ENCODE measurements around the gene RASSF4.

Gene RASSF4

DNA sequence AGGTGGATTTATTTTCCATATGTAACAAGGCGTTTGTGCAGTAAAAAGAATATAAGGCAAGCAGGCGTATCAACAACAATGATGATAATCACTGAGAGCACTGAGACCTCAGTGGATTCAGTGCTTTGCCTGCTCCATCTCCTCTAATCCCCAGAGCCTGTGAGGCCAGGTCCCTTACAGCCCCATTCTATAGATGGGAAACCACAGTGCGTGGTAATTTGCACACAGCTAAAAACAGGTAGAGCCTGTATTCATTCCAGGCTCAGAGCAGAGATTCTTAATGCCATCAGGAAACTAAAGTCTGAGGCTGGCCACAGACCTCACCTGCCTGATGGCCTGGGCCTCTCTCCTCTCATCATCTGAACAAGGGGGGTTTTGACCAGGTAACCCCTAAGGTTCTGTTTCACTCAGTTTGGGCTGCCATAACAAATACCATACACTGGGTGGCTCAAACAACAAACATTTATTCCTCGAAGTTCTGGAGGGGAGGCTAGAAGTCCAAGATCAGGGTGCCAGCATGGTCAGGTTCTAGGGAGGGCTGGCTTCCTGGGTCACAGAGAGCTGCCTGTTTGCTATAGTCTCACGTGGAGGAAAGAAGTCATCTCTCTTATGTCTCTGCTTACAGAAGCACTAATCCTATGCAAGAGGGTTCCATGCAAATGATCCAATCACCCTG, 10.3 kb upstream of the RASSF4 start:
- DNase-seq: no peak

DNA sequence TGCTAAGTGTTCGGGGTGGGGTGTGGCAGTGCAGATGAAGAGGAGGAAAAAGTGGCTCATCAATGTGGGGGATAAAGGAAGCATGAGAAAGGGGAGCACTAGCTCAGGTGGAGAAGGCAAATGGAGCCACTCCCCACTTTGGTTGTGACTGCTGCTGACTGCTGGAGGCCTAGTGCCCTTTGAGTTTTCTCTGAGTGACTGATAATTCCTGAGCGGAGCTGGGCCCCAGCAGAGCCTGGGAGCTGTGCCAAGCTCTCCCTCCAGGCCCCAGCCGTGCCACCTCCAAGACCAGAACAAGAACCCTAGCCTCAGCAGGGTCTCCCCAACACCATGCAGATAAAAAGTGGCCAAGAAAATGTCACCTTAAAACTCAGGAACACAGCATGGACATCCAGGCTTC, 9.7 kb upstream of the RASSF4 start:
- DNase-seq: no peak

DNA sequence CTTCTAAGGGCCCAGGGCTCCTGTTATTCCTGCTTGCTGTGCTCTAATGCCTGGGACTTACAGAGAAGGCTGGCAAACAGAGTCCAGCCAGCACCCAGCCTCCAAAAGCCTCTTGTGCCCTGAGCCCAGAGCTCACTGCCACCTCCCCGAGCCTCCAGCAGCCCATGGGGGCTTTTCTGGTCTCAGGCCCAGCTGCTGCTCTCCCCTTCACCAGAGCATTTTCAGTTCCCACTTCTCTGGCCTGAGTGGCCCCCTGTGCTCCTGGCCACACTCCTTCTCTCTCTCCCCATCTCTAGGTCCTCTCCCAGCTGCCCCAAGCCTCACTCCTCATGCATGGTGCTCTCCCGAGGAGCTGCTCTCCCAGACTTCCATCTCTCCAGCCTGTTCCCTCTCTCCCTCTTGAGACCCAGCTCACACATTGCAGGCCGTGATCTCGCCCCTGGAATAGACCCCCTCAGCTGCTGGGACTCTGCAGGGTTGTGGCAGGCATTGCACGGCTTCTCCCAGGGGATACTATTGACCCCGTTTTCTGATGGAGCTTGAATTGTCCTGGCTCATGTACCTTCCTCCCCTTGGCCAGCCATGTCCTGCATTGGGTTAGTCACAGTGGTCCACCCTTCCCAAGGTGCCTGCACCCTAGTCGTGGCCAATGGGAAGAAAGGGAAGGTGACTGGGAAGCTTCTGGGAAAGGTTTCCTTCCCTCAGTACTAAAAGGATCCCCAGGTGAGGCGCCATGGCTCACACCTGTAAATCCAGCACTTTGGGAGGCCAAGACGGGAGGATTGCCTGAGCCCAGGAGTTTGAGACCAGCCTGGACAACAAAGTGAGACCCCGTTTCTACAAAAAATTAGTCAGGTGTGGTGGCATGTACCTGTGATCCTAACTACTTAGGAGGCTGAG, 9.0 kb upstream of the RASSF4 start:
- no peak for DNase-seq

DNA sequence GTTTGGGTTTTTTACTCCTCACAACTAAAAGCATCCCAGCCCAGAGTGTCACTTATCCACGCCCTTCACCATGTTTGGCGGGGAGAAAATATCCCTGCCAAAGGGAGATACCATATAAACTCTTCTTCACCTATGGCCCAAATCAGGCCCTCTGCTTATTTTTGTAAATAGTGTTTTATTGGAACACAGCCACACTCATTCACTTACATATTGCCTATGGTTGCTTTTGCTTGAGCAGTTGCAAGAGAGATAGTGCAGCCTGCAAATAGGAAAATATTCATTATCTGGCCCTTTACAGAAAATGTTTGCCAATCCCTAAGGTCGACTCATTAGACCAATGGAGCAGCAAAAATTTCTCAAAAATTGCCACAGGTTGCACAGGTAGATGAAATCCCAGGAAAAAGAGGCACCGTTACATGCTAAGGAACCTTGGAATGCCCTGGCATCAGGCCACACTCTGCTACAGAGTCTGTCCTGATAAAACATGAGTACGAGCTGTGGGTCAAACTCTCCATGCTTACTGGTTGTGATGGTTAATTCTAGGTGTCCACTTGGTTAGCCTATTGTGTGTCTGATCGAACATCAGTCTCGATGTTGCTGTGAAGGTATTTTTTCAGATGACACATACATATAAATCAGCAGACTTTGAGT, 7.9 kb upstream of the RASSF4 start:
- DNase-seq: no peak

DNA sequence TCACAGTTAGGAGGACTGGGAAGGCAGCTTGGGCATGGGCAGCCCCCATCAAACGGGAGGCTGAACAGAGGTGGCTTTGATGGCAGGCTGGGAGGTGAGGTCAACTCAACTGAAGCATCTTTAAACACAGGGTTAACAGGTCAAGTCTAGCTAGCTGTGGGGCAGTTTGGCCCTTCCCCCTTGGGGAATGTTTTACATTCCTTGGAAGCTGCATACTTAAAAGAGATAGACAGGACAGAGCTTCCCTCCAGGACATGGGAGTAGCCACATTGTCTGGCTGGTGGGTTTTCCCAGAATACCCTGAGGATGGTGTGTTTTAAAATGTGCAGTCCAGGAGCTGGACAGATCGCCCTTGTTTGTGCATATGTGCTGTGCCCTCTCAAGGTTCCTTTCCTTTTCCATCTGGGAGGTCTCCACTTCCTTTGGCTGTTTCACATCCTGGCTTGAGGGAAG, 6.8 kb upstream of the RASSF4 start:
- DNase-seq: no peak

DNA sequence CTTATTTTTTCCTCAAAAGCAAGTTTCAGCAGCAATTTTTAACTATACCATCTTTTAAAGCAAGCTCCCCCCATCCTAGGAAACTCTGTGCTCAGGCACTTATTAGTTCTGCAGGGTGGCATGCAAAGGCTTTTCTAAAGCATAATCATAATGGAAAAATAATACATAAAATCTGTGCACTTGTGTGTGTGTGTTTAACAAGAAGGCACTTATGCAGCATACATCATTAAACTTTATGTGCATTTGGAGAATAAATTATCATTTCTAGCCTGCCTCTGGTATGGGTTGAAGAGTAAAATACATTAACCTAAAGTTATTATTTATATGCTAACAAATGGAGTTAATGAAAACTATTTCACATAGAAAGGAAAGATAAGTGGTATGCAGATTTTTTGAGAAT, 5.6 kb upstream of the RASSF4 start:
- no peak for DNase-seq

DNA sequence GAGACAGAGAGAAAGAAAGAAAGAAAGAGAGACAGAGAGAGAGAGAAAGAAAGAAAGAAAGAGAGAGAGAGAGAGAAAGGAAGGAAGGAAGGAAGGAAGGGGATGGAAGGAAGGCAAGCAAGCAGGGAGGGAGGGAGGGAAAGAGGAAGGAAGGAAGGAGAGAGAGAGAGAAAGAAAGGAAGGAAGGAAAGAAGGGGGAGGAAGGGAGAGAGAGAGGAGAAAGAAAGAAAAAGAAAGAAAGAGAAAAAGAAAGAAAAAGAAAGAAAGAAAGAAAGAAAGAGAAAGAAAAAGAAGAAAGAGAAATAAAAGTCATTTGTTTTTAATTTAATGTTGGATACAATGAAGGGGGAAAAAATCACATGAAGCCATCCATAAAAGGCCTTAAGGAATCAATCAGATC, 4.6 kb upstream of the RASSF4 start:
- no peak for DNase-seq

DNA sequence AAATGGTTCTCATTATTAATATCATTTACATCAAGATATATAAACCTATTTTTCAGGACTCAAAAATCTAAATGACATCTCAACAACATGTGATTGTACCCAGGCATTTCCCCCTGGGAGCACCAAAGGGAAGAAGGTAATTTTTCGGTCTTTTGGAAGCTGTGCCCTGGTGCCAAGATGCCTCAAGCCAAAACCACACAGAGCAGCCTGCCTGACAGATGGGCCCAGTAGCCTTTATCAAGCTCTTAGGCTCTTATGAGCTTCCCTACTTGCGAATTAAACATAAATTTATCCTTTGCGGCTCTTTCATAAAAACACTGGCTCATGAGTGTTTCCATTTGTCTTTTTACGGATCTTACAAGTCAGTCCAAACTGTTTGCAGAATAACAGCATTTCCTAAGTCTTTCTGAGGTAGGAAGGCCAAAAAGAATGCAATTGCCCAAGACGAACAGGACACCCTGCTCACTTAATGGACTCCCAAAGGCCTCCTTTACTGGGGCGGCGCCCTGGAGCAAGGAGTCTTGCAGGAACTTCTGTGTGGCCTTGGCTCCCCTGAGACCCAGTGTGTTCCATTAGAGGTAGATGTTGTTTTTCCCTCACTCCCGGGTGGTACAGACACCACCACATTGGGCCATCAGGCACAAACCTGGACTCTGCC, 4.1 kb upstream of the RASSF4 start:
- no peak for DNase-seq

DNA sequence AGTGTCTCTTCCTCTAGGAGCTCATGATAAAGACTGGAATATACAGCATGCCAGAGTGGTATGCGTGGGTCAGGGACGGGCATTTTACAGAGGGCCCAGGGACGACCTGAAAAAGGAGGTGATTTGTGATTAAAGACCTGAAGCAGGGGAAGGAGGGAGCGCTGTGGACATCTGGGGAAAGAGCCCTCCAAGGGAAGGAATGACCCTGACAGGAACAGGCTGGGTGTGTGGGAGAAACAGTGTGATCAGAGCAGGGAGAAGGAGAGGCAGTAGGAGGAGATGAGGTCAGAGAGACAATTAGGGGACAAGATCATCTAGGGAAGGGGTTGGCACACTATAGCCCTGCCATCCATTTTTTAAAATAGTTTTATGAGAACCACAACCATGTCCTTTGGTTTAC, 3.4 kb upstream of the RASSF4 start:
- no peak for DNase-seq

DNA sequence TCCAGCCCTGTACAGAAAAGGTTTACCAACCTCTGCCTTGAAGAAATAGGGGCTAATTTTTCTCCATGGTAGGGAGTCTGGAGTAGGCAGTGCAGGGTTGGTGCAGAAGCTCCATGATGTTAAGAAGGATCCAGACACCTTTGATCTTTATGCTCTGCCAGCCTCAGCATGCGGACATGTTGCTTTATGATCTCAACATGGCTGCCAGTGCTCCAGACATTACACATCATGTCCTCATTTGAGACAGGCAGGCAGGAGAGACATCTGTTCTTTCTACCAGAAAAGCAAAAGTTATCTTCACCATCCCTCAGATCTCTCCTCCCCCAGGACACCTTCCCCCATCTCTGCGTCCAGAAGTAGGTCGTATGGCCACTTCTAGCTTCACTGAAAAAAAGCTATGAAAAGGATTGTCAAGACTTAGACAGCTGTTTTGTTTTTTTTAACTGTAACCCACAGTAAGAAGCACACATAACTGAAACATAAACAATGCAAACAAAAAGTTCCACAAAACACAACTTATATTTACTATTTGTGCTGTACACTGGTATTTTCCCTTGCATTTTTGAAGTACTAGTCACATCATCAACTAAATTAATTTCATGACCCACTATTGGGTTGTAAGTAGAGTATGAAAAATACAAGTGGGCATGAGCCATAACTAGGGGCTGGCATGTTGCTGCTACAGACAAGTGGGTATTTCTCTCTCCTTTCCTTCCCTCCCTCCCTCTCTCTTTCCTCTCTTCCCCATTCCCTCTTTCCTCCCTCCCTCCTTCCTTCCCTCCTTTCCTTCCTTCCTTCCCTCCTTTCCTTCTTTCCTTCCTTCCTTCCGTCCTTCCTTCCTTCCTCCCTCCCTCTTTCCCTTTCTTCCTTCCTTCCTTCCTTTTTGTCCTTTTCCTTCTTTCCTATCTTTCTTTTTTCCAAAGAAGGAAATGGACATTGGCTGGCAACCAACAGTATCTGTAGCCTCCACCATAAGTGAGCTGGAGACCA, 2.6 kb upstream of the RASSF4 start:
- DNase-seq: no peak

DNA sequence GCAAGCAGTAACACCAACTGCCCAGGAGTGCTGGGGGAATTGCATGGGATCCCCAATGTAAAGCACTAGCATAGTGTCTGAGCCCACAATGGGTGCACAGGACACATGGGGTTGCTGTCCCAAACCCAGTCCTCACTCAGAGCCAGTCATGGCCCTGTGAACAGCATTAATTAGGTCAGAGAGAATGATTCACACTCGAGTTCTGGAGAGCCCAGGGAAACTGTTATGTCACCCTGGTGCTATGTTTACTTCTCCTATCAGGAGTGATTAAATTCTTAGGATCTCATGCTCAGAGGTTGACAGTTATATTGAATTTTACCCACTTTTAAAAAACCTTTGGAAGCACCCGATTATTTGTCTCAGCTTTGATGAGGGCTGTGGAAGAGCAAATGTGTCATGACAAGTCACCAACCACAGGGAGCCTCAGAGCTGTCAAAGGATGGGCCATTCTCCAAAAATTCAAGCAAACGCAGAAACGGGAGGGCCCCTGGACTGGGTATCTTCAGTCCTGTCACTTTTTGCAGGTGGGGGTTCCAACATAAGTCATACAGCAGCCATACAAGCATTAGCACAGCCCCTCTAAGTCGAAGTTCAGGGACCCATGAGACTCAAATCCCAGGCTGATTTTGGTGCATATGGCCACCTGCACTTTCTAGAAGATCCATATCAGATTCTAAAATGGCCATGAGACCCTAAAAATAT, 1.3 kb upstream of the RASSF4 start:
- DNase-seq: no peak

DNA sequence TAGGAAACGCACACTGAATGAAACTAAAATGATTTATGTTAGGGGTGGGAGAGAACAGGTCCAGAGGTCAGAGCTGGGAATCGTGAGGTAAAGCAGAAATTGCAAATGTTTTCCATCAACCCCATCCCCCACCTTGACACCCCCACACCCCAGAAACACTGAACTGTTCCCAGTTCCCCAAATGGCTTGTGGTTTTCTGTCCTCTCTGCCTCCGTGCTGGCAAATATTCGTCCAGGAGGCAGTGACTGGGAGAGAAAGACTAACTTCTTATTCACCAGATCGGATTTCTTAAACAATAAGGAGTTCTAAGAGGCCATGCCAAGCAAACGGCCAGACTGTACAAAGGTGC, 730 bp upstream of the RASSF4 start:
- no peak for DNase-seq

DNA sequence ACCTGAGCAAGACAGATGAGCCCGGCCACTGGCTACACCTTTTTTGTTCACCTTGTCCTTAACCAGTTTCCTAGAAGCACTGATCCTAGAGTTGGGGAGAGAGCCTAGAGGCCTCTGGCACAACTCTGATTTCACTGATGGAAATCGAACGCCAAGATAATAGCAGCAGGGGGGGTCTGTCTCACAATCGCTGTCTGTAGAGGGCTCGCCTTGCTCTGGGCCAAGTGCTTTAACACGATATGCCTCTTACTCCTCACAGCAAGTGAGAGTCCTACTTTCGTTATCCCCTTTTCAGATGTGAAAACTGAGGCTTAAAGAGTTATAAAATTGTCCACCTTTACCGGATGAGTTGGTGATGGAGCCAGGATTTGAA, 472 bp downstream of the RASSF4 start:
- no peak for DNase-seq

DNA sequence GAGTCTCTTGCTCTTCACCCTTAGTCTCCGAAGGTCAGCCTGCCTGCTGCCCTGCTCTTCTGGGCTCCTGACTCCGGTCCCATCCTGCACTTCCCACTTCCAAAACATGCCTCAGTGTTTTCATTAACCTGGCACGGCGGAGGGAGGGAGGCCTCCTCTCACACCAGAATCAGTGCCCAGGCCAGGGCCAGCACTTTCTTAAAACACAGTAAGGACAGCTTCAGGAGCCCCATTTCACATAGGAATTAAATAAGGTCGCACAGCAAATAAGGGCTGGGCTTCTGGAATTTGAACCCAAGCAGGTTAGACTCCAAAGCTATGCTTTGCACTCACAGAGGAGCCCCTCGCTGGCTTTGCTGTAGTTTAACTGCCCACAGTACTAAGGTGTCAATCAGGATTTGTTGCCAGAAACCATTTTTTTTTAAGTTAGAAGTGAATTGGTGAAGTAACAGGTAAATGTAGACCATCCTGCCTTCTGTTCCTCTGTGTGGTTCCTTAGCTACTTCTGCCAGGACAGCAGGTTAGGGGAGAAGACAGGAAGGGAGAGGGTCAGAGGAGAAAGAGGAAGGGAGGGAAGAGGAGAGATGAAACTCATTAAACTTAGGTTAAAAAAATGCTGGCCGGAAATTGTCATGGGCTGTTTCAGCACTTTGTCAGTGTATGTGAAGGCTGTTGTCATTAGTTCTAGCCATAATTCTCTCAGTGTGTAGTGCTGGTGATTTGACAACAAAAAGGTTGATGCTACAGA, 1.1 kb downstream of the RASSF4 start:
- no peak for DNase-seq

DNA sequence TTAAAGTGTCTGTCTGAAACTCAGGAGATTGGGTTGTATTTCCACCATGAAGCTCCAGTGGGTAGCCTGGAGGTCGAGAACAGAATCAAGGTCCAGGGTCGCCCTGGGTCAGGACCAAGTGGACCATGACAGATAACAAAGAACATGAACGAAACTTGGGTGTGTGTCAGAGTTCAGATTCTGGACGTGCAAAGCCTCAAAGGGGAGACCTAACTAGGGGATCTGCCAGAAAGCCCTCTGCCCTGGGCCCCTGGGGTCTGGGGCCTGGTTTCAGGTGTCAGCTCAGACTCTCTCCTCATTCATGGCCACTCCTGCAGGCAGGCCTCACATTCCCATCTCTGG, 1.6 kb downstream of the RASSF4 start:
- DNase-seq: no peak

DNA sequence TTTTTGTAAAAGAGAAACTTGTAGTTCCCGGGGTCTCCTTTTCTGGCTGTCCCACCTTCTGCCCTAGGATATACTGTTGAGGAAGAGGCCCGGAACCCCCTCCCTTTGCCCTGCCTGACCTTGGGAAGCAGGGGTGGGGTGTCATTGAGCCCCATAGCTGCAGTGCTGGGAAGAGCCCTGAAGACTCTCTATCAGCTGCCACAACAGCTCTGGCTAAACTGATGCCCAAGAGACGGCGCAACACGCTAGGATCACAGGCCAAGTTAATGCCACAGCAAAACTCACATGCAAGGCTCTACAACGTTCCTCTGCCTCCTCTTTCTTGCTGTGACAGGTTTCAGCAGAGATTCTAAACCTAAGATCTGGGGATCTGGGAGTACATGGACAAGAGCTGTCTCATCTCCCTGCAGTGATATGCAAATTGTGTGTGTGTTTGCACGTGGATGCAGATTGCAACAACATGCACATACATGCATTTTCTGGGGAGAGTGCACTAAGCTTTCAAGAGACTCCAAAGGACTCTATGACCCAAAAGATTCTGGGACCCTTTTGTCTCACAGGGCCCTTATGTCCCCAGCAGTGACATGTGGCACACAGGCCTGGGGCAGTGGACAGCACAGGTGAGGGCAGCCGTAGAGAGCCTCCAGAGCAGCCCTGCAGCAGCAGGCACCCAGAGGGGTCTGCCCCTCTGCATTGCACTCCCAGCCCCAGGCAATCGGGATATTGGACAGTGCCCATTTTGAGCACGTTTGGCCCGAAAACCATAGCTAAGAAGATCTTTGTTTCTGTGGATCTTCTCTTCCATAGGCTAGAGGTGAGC, 2.5 kb downstream of the RASSF4 start:
- no peak for DNase-seq

DNA sequence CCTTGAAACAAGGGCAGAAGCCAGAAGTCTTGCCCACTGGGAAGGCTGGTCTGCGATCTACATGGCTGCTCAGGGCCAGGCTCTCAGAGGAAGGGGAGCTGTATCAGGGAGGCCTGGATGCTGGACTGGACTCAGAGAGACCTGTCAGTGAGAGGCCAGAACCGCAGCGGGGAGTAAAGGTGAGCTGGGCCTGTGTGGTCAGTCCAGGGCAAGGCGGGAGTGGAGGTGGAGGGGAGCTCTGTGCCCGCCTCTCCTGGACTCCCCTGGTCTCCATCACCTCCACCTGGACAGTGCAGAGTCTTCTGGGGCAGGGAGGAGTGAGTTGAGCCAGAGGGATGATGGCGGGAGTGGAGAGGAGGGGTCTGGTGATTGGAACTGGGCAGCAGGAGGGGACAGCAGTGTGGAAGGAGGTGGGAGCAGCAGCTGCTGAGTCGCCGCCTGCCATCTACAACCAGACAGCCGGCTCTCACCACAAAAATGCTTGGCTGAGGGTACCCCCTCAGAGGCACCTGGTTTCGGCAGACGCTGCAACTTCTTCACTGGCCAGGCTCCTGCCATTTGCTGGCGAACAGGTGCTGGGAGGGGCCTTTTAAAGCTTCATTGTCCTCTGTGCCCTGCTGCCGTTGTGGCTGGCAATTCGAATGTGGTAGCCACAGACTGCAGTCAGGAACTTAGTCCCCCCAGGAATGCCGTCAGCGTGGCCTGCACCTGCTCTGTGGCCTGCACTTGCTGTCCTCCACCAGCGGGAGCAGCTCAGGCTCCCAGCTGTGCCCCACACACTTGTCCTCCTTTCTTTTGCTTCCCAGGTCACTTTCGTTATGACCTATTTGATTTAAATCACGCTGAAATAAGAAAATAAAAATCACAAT, 3.5 kb downstream of the RASSF4 start:
- no peak for DNase-seq

DNA sequence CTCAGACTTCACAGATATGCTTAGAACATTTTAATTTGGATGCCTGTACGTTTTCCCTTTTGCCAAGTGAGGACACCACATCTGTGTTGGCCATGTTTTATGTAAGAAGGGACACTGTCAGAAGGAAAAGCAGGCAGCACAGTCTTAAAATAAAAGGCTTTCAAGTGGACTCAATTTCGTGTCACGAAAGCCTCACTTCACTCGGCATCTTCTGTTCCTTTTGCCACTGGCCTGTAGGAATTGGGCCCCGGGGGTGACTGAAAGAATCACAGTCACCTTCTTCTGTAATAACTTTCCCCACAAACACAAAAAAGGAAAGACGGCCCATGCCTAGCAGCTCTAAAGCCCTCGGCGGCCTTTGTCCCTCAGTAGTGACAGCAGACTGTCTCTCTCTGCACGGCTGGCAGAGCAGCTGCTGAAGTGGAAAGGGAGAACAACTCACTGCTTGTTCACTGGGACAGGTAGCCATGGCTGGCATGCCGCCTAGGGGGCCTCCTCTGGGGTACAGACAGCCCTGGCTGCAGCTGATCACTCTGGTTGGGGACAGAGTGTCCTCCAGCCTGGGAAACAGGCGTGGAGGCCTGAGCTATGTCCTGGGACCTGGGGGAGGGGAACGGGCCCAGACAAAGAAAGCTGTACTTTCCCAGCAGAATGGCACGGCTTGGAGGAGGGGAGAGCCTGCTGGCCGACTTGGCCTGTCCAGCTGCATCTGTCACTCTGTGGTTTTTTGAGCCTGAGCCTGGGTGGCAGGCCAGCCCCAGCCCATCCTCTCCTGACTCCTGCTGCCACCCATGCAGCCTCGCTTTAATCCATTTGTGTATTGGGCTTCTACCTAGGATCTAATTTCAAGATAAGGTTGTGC, 4.4 kb downstream of the RASSF4 start:
- no peak for DNase-seq
